Liver (tissue), 9 donors: ENCODE results near the gene DUSP1. TPM values are rescaled to one million over a fixed set of nuclear protein-coding genes. Genes with fewer than 3 reads are reported as not detected.

Source experiments
- DNase-seq: peaks from one replicate; pipeline ENCODE4 v3.0.0-alpha.2; 2017; ENCODE audit warnings: low spot score
- H3K27ac ChIP-seq, 2 donors: one replicate each; pipeline ENCODE4 v1.7.0; 2013; ENCODE audit warnings: inconsistent platforms in 2 of 2, low read length in 2 of 2, control low read depth in 1 of 2, low read depth in 1 of 2, mild to moderate bottlenecking in 1 of 2
- H3K27me3 ChIP-seq, 4 donors: one replicate each; pipeline versions ENCODE4 v1.6.1 to v1.7.0; 2013; ENCODE audit warnings: low read length in 3 of 4, inconsistent platforms in 1 of 4, mild to moderate bottlenecking in 1 of 4, moderate library complexity in 1 of 4; ENCODE audit not compliant: control insufficient read depth in 4 of 4, insufficient read depth in 4 of 4
- H3K36me3 ChIP-seq, 4 donors: one replicate each; pipeline versions ENCODE4 v1.6.1 to v1.7.0; 2013; ENCODE audit warnings: low read length in 3 of 4, mild to moderate bottlenecking in 3 of 4, low read depth in 1 of 4, moderate library complexity in 1 of 4; ENCODE audit not compliant: control insufficient read depth in 4 of 4, insufficient read depth in 3 of 4
- H3K4me1 ChIP-seq, 4 donors: one replicate each; pipeline versions ENCODE4 v1.6.1 to v1.7.0; 2013; ENCODE audit warnings: low read length in 3 of 4, mild to moderate bottlenecking in 3 of 4, moderate library complexity in 1 of 4; ENCODE audit not compliant: control insufficient read depth in 4 of 4, insufficient read depth in 4 of 4
- H3K4me3 ChIP-seq, 3 donors: one replicate each; pipeline versions ENCODE4 v1.6.1 to v1.7.0; 2013; ENCODE audit warnings: low read length in 3 of 3, control low read depth in 1 of 3, low read depth in 1 of 3, mild to moderate bottlenecking in 1 of 3
- H3K9ac ChIP-seq, 2 donors: one replicate each; pipeline ENCODE4 v1.7.0; 2013; ENCODE audit warnings: low read length in 2 of 2, mild to moderate bottlenecking in 2 of 2, moderate library complexity in 2 of 2, control low read depth in 1 of 2, low read depth in 1 of 2
- H3K9me3 ChIP-seq, 4 donors: one replicate each; pipeline versions ENCODE4 v1.6.1 to v1.7.0; 2013; ENCODE audit warnings: low read length in 3 of 4; ENCODE audit not compliant: control insufficient read depth in 4 of 4
- EGR1 ChIP-seq, 2 donors: IDR thresholded peaks; 2 replicates each; pipeline ENCODE4 v1.6.1; 2016 to 2018; ENCODE audit warnings: antibody characterized with exemption in 2 of 2, low read depth in 2 of 2
- FOXA1 ChIP-seq: IDR thresholded peaks from 2 replicates; pipeline ENCODE4 v1.6.1; 2016; ENCODE audit warnings: antibody characterized with exemption
- FOXA2 ChIP-seq: IDR thresholded peaks from 2 replicates; pipeline ENCODE4 v1.6.1; 2016; ENCODE audit warnings: antibody characterized with exemption
- GABPA ChIP-seq, 2 donors: IDR thresholded peaks in 1 of 2; conservative IDR thresholded peaks in 1 of 2; 2 replicates each; pipeline ENCODE4 v1.6.1; 2016; ENCODE audit warnings: antibody characterized with exemption in 2 of 2, mild to moderate bottlenecking in 1 of 2, moderate library complexity in 1 of 2
- HNF4A ChIP-seq, 2 donors: conservative IDR thresholded peaks; 2 replicates each; pipeline ENCODE4 v1.6.1; 2016; ENCODE audit warnings: antibody characterized with exemption in 2 of 2, mild to moderate bottlenecking in 2 of 2
- HNF4G ChIP-seq: IDR thresholded peaks from 2 replicates; pipeline ENCODE4 v1.6.1; 2016; ENCODE audit warnings: antibody characterized with exemption
- JUND ChIP-seq, 2 donors: IDR thresholded peaks; 2 replicates each; pipeline ENCODE4 v1.6.1; 2016; ENCODE audit warnings: antibody characterized with exemption in 2 of 2
- NR2F2 ChIP-seq: IDR thresholded peaks from 2 replicates; pipeline ENCODE4 v1.6.1; 2016; ENCODE audit warnings: antibody characterized with exemption
- RAD21 ChIP-seq, 2 donors: IDR thresholded peaks; 2 replicates each; pipeline ENCODE4 v1.6.1; 2016; ENCODE audit warnings: antibody characterized with exemption in 2 of 2, mild to moderate bottlenecking in 2 of 2
- RXRA ChIP-seq, 2 donors: IDR thresholded peaks; 2 replicates each; pipeline ENCODE4 v1.6.1; 2017 to 2018; ENCODE audit warnings: antibody characterized with exemption in 2 of 2, mild to moderate bottlenecking in 1 of 2
- SP1 ChIP-seq: IDR thresholded peaks from 2 replicates; pipeline ENCODE4 v1.6.1; 2018; ENCODE audit warnings: antibody characterized with exemption, mild to moderate bottlenecking
- TAF1 ChIP-seq: conservative IDR thresholded peaks from 2 replicates; pipeline ENCODE4 v1.6.1; 2016; ENCODE audit warnings: antibody characterized with exemption, mild to moderate bottlenecking
- YY1 ChIP-seq: IDR thresholded peaks from 2 replicates; pipeline ENCODE4 v1.6.1; 2016; ENCODE audit warnings: antibody characterized with exemption, mild to moderate bottlenecking
- WGBS: extraction: QIAGEN DNeasy Blood & Tissue Kit; methylation state at CpG from one replicate; pipeline ENCODE4 v1.1.7; 2013; 5-methylcytosine and 5-hydroxymethylcytosine counted together
- polyA plus RNA-seq, 2 donors: library from polyadenylated mRNA; stranded (reverse) in 1 of 2; unstranded in 1 of 2; fragments of 200-250 nt in 1 of 2; fragments of >200 nt in 1 of 2; fragmentation: Nextera tagmentation in 1 of 2; extraction: Ambion mirVana in 1 of 2; gene quantifications; one replicate each; pipeline versions ENCODE4 v1.2.1 to v1.2.3, GENCODE V29; 2013 to 2015
- total RNA-seq, 2 donors: library from RNA; depleted of rRNA; stranded (reverse); fragments of >200 nt; gene quantifications; one replicate each; pipeline ENCODE4 v1.2.3, GENCODE V29; 2014
- TF ChIP-seq, protein P1 (sequence below): IDR thresholded peaks from 2 replicates; pipeline ENCODE4 v1.6.1; 2016; ENCODE audit warnings: antibody characterized with exemption, mild to moderate bottlenecking
- TF ChIP-seq, protein P2 (sequence below): IDR thresholded peaks from 2 replicates; pipeline ENCODE4 v1.6.1; 2016; ENCODE audit warnings: antibody characterized with exemption
- TF ChIP-seq, protein P3 (sequence below): fragments of 150-350 bp; IDR thresholded peaks from 2 replicates; pipeline ENCODE4 v1.5.1; 2017; ENCODE audit warnings: improper control_type of control experiment, low read depth, low read length; ENCODE audit not compliant: missing input control
- TF ChIP-seq, protein P4 (sequence below): IDR thresholded peaks from 2 replicates; pipeline ENCODE4 v1.6.1; 2016; ENCODE audit warnings: antibody characterized with exemption
- TF ChIP-seq, protein P5 (sequence below): IDR thresholded peaks from 2 replicates; pipeline ENCODE4 v1.6.1; 2016; ENCODE audit warnings: antibody characterized with exemption
- donor health status: healthy.
- donor health status: healthy.
- donor health status: healthy.
- donor health status: healthy.
- donor health status: healthy.

DUSP1 gene
- total and polyA plus RNA-seq, 4 donors: 53.2 to 237 (median 110) TPM

DNA sequence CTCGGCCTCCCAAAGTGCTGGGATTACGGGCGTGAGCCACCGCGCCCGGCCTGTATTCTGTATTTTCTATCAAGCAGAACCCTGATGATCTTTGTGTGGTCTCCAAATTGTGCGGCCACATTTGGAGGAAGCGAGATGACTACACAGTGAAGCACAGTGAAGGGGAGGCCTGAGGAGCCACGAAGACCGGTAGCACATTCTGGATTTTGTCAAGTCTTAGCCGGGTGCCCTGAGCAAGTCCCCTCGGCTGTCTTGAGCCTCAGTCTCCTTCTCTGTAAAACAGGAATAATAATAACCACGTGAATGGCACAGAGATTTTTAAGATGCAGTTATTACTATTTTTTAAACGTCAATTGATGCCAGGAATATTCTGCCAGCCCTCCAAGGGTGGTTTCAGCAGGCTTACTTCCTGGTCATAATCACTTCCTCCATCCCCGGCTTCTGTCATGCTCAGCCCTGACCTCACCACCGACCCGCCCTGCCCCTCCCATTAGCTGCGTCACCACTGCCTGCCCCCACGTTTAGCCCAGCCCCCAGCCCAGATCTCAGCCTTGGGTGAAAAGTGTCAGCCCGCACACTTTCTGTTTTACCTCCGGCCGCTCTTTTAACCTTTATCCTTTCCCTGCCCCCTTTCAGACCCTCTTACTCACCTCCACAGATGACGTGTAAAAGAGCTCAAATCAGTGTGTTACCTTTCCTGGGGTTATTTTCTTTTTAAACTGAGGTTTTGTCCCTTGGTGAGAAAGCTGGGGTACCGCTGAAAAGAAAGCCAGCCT, 36.1 kb upstream of the DUSP1 start:
- Histone ChIP-seq H3K9me3 (peaks cover 0 to 2% (median 0%) of the 10 kb centered on the region in 4 donors), H3K4me3 (peak overlapping the region; percentile 2 to 30 (median 17)), H3K9ac (peak overlapping the region; percentile 67 to 96), H3K36me3 (no peaks in the 10 kb centered on the region), H3K4me1 (peaks cover 0 to 7% (median 1%) of the 10 kb centered on the region in 4 donors), H3K27me3 (no peaks in the 10 kb centered on the region), H3K27ac (peak overlapping the region; percentile 85 to 87)
- DNase-seq: peak; percentile 87
- 45% methylated on average over 24 of the region's 24 CpGs for WGBS
- TF ChIP-seq NR2F2 (peak; percentile 73), HNF4G (no peak), SP1 (peak; percentile 89), JUND (IDR thresholded peaks at IDR 0.05) (peak; percentile 87 to 88), HNF4A (conservative IDR thresholded peaks at IDR 0.05) (peak; percentile 61 to 77), EGR1 (IDR thresholded peaks at IDR 0.05; ENCODE audit: low read depth in 2 of 2) (peak; percentile 44 to 67), YY1 (peak; percentile 73), FOXA1 (no peak), GABPA (IDR thresholded peaks at IDR 0.05 in 1 of 2, conservative IDR thresholded peaks at IDR 0.05 in 1 of 2) (peak in 1 of 2 donors; percentile 65), RAD21 (IDR thresholded peaks at IDR 0.05) (peak; percentile 59 to 64), RXRA (IDR thresholded peaks at IDR 0.05) (peak; percentile 92 to 94), FOXA2 (no peak), TAF1 (peak; percentile 22)
- TF ChIP-seq, protein P1, sequence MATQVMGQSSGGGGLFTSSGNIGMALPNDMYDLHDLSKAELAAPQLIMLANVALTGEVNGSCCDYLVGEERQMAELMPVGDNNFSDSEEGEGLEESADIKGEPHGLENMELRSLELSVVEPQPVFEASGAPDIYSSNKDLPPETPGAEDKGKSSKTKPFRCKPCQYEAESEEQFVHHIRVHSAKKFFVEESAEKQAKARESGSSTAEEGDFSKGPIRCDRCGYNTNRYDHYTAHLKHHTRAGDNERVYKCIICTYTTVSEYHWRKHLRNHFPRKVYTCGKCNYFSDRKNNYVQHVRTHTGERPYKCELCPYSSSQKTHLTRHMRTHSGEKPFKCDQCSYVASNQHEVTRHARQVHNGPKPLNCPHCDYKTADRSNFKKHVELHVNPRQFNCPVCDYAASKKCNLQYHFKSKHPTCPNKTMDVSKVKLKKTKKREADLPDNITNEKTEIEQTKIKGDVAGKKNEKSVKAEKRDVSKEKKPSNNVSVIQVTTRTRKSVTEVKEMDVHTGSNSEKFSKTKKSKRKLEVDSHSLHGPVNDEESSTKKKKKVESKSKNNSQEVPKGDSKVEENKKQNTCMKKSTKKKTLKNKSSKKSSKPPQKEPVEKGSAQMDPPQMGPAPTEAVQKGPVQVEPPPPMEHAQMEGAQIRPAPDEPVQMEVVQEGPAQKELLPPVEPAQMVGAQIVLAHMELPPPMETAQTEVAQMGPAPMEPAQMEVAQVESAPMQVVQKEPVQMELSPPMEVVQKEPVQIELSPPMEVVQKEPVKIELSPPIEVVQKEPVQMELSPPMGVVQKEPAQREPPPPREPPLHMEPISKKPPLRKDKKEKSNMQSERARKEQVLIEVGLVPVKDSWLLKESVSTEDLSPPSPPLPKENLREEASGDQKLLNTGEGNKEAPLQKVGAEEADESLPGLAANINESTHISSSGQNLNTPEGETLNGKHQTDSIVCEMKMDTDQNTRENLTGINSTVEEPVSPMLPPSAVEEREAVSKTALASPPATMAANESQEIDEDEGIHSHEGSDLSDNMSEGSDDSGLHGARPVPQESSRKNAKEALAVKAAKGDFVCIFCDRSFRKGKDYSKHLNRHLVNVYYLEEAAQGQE: peak; percentile 64
- TF ChIP-seq, protein P2, sequence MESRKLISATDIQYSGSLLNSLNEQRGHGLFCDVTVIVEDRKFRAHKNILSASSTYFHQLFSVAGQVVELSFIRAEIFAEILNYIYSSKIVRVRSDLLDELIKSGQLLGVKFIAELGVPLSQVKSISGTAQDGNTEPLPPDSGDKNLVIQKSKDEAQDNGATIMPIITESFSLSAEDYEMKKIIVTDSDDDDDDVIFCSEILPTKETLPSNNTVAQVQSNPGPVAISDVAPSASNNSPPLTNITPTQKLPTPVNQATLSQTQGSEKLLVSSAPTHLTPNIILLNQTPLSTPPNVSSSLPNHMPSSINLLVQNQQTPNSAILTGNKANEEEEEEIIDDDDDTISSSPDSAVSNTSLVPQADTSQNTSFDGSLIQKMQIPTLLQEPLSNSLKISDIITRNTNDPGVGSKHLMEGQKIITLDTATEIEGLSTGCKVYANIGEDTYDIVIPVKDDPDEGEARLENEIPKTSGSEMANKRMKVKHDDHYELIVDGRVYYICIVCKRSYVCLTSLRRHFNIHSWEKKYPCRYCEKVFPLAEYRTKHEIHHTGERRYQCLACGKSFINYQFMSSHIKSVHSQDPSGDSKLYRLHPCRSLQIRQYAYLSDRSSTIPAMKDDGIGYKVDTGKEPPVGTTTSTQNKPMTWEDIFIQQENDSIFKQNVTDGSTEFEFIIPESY: peak; percentile 23
- TF ChIP-seq, protein P3, sequence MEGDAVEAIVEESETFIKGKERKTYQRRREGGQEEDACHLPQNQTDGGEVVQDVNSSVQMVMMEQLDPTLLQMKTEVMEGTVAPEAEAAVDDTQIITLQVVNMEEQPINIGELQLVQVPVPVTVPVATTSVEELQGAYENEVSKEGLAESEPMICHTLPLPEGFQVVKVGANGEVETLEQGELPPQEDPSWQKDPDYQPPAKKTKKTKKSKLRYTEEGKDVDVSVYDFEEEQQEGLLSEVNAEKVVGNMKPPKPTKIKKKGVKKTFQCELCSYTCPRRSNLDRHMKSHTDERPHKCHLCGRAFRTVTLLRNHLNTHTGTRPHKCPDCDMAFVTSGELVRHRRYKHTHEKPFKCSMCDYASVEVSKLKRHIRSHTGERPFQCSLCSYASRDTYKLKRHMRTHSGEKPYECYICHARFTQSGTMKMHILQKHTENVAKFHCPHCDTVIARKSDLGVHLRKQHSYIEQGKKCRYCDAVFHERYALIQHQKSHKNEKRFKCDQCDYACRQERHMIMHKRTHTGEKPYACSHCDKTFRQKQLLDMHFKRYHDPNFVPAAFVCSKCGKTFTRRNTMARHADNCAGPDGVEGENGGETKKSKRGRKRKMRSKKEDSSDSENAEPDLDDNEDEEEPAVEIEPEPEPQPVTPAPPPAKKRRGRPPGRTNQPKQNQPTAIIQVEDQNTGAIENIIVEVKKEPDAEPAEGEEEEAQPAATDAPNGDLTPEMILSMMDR: no peak
- TF ChIP-seq, protein P4, sequence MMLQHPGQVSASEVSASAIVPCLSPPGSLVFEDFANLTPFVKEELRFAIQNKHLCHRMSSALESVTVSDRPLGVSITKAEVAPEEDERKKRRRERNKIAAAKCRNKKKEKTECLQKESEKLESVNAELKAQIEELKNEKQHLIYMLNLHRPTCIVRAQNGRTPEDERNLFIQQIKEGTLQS: peak; percentile 72
- TF ChIP-seq, protein P5, sequence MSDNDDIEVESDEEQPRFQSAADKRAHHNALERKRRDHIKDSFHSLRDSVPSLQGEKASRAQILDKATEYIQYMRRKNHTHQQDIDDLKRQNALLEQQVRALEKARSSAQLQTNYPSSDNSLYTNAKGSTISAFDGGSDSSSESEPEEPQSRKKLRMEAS: peak; percentile 73
